Measurements from ENCODE around the gene PIMREG.

PIMREG gene

DNA sequence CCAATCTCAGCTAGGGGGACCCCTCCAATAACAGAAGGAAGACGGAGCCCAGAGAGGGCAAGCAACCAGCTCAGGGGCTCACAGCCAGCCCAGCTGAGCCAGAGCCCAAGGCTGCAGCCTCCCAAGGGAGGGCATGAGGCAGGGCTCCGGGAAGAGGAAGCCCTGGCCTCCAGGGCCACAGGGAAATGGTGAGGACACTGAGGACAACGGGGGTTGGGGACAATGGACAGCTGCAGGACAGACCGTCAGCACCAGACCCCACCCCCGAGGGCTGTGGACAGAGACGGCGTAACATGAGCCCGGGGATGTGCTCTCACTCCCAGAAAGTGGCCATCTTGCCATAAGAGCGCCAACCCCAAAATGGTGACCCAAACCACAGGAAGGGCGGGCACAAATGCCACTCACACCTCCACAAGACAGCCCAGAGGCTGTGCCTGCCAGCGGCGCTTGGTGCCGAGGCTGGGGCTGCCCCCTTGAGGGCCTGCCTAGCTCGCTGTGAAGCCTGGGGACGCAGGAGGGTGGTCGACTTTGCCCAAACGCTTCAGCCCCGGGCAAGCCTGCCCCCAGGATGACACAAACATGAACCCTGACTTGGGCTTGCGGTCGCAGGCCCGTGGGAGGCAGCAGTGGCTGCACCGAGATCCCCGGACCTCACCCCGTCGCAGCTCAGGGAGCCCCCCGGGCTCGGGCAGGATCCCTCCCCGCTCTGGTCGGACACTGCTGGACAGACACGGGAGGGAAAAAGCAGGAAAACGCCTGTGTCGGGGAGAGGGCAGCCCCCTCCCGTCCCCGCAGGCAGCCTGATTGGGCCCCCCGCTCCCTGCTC, 10.5 kb downstream of the PIMREG start:
- no peak for TF ChIP-seq TAF1 (IDR thresholded peaks at IDR 0.05; ENCODE audit: borderline replicate concordance, insufficient read depth, low read length)
- TF ChIP-seq FOXP2 (optimal IDR thresholded peaks at IDR 0.05; ENCODE audit: borderline replicate concordance, extremely low read depth, extremely low read length, insufficient read depth) = no peak
- TF ChIP-seq, protein P1, sequence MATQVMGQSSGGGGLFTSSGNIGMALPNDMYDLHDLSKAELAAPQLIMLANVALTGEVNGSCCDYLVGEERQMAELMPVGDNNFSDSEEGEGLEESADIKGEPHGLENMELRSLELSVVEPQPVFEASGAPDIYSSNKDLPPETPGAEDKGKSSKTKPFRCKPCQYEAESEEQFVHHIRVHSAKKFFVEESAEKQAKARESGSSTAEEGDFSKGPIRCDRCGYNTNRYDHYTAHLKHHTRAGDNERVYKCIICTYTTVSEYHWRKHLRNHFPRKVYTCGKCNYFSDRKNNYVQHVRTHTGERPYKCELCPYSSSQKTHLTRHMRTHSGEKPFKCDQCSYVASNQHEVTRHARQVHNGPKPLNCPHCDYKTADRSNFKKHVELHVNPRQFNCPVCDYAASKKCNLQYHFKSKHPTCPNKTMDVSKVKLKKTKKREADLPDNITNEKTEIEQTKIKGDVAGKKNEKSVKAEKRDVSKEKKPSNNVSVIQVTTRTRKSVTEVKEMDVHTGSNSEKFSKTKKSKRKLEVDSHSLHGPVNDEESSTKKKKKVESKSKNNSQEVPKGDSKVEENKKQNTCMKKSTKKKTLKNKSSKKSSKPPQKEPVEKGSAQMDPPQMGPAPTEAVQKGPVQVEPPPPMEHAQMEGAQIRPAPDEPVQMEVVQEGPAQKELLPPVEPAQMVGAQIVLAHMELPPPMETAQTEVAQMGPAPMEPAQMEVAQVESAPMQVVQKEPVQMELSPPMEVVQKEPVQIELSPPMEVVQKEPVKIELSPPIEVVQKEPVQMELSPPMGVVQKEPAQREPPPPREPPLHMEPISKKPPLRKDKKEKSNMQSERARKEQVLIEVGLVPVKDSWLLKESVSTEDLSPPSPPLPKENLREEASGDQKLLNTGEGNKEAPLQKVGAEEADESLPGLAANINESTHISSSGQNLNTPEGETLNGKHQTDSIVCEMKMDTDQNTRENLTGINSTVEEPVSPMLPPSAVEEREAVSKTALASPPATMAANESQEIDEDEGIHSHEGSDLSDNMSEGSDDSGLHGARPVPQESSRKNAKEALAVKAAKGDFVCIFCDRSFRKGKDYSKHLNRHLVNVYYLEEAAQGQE (IDR thresholded peaks at IDR 0.05; ENCODE audit: insufficient read depth in 1 of 2, low read depth in 2 of 2, low read length in 2 of 2) = no peak
- no peak for TF ChIP-seq POLR2AphosphoS5 (IDR thresholded peaks at IDR 0.05; ENCODE audit: low read depth, low read length)
- no peak for TF ChIP-seq SIN3A (IDR thresholded peaks at IDR 0.05; ENCODE audit: borderline replicate concordance, insufficient read depth, low read length)

DNA sequence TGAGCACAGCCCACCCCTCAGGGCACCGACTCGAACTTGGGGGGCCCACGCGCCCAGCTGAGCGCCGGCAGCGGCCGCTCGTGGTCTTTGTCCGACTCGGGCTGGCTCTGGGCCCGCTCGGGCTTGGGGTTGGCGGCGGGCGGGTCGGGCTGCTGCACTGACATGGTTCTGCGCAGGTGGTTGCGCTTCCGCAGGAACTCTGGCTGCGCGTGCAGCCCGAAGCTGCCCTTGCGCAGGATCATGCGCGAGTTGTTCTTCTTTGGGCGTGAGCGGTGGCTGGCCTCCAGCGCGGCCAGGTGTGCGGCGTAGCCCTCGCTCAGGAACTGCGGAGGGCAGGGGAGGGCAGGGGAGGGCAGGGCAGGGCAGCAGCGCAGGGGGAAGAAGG, 11.1 kb downstream of the PIMREG start:
- TF ChIP-seq POLR2AphosphoS5 (IDR thresholded peaks at IDR 0.05; ENCODE audit: low read depth, low read length) (no peak), FOXP2 (optimal IDR thresholded peaks at IDR 0.05; ENCODE audit: borderline replicate concordance, extremely low read depth, extremely low read length, insufficient read depth) (no peak), TAF1 (IDR thresholded peaks at IDR 0.05; ENCODE audit: borderline replicate concordance, insufficient read depth, low read length) (no peak), SIN3A (IDR thresholded peaks at IDR 0.05; ENCODE audit: borderline replicate concordance, insufficient read depth, low read length) (no peak)
- TF ChIP-seq, protein P1 (IDR thresholded peaks at IDR 0.05; ENCODE audit: insufficient read depth in 1 of 2, low read depth in 2 of 2, low read length in 2 of 2) = no peak

DNA sequence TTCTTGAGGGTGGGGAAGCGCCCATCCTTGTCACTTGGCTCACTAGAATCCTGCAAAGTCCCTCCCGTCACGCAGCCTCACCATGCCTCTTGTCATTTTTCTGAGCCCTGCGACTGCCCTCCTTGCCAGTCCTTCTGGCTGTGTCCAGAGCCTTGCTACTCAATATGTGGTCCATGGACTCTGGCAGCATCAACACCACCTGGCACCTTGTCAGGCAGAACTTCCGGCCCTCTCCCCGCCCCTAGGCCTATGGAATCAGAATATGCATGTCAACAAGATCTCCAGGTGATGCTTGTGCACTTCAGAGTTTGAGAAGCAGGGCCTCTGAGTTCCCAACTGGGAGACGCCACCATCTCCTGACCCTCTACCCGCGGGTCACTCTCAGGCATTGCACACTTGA, 12.1 kb downstream of the PIMREG start:
- TF ChIP-seq, protein P1 (IDR thresholded peaks at IDR 0.05; ENCODE audit: insufficient read depth in 1 of 2, low read depth in 2 of 2, low read length in 2 of 2) = no peak
- TF ChIP-seq TAF1 (IDR thresholded peaks at IDR 0.05; ENCODE audit: borderline replicate concordance, insufficient read depth, low read length) (no peak), POLR2AphosphoS5 (IDR thresholded peaks at IDR 0.05; ENCODE audit: low read depth, low read length) (no peak), SIN3A (IDR thresholded peaks at IDR 0.05; ENCODE audit: borderline replicate concordance, insufficient read depth, low read length) (no peak), FOXP2 (optimal IDR thresholded peaks at IDR 0.05; ENCODE audit: borderline replicate concordance, extremely low read depth, extremely low read length, insufficient read depth) (no peak)

DNA sequence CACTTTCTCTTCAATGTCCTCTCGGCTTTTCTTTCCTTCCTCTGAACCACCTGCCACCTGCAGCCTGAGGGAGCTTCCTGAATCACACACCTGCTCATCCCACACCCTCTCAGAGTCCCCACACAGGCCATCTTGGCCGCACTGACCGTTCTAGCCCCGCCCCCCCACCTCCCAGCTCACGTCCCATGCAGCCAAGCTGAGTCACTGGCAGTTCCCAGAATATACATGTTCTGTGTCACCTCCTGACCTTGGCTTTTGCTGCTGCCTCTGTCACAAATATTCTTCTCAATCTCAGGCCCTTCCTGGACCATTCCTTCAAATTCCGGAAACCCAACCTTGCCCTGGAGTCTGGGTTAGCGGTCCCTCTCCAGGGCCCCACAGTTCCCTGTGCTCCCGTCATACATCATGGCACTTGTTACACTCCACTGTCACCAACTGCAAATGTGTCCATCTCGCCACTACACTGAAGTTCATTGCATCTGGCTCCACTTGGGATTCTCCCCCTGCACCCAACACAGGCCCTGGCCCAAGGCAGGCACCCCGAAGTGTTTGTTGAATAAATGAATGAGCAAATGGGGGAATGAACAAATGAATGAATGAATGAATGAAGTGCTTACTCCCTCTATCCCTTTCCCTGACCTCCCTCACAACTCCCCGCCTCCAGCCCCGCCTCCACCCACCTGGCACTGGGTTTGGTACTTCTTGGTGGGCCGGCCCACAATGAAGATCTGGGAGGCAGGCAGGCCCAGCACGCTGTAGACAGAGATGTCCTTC, 12.8 kb downstream of the PIMREG start:
- TF ChIP-seq, protein P1 (IDR thresholded peaks at IDR 0.05; ENCODE audit: insufficient read depth in 1 of 2, low read depth in 2 of 2, low read length in 2 of 2) = no peak
- TF ChIP-seq TAF1 (IDR thresholded peaks at IDR 0.05; ENCODE audit: borderline replicate concordance, insufficient read depth, low read length) (no peak), FOXP2 (optimal IDR thresholded peaks at IDR 0.05; ENCODE audit: borderline replicate concordance, extremely low read depth, extremely low read length, insufficient read depth) (no peak), SIN3A (IDR thresholded peaks at IDR 0.05; ENCODE audit: borderline replicate concordance, insufficient read depth, low read length) (no peak), POLR2AphosphoS5 (IDR thresholded peaks at IDR 0.05; ENCODE audit: low read depth, low read length) (no peak)
